HuH-7 (cell line): ENCODE measurements around the gene MYO18A.
"Not testable (repeated sequence)": the region's sequence is repeated elsewhere in the genome, so short reads cannot be mapped to it uniquely, and the experiment has no call there.

Source experiments
- DNase-seq: peaks from one replicate; pipeline ENCODE4 v3.0.0; 2011; ENCODE audit warnings: low spot score

Gene MYO18A

DNA sequence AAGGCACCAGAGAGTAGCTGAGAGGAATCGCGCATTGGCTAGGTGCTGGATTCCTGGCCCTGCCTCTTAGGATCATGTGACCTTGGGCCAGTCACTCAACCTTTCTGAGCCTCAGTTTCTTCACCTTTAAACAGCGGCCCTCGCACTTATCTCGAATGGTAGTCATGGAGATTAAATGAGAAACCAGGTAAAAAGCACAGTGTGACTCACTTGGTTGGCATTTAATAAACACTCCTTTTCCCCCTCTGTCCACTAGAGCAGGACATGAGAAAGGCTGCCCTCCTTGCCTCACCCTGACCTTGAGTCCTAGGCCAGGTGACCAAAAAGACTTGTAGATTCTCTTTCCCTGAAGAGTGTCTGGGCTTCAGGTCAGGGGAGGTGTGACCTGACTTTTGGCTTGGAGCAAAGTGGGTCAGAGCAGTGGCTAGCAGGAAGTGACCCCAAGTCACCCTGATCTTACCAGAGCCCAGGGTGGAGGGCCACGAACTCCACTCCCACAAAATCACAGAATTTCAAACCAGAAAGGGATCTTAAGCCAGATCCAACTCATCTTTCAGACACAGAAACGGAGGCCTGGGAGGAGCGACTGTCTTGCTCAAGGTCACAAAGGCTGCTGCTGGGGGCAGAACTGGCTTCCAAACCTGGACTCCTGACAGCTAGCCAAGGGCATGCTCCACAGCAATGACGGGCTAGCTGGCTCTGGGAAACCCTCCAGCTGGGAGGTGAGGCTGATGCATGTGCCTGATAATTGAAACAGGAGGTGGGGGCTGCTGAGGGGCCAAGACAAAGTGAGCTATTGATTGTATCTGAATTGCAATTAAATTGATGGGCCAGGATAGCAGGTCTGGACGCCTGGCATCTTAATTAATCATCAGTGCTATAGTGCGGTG lies 72.0 kb downstream of the MYO18A start:
- no peak for DNase-seq

DNA sequence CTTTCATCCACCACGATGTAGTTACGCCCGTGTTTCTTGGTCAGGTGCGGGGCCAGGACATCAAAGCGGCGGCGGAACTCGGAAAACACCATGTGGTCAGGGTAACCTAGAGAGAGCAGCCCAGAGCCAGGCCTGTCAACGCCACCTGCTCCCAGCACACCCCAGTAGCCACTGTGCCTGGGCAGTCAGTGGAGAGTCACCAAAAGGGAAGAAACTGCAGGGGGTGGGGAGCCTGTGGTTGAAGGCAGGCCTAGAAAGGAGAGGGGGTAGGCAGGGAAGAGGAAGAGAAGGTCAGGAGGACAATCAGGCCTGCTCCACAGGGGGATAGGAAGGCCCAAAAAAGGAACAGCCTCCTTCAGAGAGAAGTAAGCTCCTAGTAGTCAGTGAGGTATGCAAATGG lies 73.1 kb downstream of the MYO18A start:
- no peak for DNase-seq

DNA sequence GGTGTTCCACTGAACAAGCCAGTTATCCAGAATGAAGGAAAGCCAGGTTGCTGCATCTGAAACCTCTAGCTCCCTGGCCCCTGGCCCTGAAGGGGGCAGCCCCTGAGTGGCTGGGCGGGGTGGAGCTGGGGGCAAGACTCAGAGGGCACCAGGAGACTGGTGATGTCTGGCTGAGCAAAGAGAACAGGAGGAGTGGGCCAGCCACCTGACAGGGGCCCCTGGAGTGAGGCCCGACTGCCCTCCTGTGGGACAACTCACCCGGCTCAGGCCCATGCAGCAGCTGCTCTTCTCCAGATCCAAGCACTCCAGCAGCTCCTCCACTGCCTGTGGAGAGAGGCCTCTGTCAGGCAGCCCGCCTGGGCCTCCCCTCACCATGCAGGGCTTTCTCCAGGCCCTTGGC lies 76.9 kb downstream of the MYO18A start:
- DNase-seq, result no peak

DNA sequence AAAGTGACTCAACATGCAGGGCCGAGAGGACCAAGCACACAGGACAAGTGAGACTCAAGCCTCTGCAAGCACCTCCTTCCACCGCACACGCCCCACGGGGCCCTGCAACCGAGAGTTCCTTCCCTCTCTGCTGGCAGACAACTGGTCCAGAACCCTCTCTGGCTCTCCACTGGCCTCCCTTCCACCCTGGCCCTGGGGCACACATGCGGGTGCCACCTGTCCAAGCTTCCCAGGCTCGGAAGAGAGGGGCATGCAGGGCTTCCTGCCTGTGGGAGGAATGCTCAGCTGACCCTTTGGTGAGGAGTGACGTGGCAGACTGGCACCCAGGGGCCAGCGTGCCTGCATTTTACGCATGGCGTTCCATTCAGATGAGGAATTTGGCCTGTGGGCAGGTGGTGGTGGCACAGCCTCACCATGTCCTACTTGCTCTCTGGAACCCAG lies 77.4 kb downstream of the MYO18A start:
- DNase-seq, result no peak

DNA sequence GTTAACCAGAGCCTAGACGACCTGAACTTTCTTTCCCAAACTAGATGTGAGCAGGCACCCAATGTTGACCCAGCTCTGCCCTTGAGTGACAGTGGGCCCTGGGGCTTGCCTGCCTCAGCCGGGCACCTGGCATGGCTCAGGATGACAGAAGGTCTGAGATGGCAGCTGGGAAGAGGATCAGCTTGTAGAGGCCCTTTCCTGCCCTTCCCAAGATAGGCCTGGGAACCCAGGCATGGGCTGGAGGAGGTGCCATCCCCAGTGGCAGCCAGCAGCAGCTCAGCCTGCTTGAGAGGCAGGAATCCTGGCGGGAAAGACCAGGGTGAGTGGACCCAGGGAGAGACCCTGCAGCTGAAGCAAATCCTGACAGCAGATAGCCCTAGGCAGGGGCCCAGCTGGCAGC lies 78.2 kb downstream of the MYO18A start:
- no peak for DNase-seq

DNA sequence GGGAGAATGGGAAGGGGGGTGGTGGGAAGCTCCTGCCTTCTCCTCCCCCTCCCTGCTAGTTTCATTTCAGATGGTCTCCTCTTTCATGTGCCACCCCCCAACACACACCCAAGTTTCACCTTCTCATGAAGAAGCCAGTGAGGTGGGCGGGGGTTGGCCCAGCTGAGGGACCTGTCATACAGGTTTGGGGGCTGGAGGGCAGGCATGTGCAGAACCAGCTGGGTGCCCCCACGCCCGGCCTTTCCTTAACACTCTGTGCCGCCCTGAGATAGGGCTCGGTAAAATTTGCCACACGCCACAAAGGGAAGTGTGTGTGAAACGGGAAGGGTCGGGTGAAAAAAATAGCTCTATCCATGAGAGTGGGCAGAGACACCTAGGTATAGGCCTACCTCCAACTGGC lies 79.9 kb downstream of the MYO18A start:
- no peak for DNase-seq

DNA sequence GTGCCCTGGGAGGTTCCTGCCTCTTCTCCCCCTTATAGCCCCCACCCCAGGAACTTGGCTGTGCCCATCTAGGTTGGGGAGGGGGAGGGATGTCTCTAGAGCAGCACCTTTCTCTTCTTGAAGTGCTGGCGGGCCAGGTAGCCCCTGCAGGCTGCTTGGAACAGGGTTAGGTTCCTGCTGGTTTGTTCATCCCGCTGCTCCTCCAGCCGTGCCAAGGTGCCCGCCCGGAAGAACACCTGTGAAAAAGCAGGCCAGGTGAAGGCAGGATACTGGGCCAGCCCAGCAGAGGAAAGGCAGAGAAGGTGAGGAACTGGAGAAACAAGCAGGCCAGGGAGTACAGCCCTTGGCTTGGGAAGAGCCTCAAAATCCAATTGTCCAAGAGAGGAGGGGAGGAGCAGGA lies 80.7 kb downstream of the MYO18A start:
- no peak for DNase-seq

DNA sequence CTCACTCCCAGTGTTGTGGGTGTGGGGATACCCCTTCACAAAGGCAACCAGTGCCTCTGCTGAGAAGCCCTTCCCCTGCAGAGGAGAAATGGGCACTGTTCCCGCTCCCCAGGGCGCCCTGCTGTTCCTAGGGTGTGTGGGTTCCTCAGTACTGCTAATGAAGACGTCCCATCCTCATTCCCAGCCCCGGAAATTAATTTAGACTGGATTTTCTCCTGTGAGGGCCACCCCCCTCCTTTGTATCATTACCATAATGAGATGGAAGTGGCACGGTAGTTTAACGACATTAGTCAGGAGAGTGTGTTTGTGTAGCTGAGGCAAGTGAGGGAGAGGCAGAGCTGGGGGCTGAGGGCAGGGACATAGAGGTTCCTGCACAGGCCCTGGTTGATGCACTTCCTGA lies 84.1 kb downstream of the MYO18A start:
- no peak for DNase-seq

DNA sequence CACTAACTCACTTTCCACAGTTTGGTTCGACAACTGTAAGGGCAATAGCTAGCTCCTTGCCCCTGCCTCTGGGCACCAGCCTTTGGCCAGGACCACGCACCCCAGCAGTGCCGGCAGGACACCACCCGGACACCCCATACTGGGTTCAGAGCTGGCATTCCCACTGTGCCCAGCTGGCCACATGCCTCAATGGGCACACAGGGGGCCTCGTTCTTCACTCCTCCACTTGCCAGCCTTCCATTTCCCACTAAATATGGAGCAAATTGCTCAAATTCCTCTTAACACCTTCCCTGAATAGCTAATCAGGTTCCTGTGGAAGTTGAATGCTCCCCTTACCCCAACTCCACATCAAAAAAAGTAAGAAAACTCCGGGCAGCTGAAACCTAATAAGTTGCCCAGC lies 84.8 kb downstream of the MYO18A start:
- DNase-seq, result no peak

DNA sequence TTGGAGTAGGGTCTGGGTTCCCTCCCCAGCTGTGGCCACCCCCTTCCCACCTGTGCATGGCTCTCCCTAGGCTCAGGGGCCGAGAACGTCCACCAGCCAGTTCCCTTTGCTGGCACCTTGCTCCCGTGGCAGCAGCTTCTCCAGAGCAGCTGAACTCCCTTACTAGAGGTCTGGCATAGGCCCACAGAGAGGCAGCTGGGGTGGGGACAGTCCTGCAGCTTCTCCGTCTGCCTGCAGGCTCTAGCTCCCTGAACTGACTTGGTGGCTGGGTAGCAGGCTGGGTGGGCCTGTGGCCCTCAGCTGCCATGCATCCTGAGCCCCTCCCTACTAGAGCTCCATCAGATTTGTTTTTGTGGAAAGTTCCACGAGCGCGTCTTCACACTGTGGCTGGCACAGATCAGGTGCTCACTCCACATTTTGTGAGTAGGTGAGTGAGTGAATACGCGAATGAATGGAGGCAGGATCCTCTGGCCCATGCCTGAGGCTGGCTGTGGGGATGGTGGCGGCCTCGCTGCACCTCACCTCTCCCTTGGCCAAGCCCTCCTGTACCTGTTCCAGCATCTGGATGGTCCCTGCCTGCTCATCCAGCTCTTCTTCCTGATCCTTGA lies 86.0 kb downstream of the MYO18A start:
- no peak for DNase-seq

DNA sequence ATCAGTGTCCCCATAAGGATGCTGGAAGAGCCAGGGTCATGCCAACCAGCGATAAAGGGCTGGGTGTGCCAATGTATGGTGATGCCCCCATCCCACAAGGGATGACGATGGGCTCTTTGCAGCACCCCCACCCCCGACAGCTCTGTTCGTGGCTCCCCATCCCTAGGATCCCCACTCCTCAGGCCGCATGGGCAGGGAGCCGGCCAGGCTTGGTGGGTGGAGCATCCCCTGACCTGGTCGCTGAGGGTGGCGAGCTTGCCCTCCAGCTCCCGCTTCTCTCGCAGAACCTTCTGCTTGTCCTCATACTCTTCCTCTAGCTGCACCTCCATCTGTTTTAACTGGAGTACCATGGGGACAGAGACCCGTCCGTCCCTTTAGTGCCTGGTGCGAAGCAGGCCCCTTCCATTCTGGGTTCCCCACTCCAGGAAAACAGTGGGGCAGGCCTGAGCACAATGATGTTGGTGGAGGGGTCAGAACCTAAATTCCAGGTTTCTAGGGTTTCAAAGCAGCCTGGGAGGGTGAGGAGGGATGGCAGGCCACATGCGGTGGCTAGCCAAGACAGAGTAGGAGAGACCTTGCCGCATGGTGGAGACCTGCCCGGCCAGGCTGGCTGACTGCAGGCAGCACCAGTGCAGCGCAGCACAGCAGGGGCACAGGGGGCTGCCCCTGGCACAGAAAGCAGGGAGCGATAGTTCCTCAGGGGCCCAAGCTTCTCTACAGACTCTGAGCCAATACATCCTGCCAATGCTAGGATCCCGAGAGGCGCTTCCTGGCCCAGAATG lies 86.9 kb downstream of the MYO18A start:
- DNase-seq, result no peak

DNA sequence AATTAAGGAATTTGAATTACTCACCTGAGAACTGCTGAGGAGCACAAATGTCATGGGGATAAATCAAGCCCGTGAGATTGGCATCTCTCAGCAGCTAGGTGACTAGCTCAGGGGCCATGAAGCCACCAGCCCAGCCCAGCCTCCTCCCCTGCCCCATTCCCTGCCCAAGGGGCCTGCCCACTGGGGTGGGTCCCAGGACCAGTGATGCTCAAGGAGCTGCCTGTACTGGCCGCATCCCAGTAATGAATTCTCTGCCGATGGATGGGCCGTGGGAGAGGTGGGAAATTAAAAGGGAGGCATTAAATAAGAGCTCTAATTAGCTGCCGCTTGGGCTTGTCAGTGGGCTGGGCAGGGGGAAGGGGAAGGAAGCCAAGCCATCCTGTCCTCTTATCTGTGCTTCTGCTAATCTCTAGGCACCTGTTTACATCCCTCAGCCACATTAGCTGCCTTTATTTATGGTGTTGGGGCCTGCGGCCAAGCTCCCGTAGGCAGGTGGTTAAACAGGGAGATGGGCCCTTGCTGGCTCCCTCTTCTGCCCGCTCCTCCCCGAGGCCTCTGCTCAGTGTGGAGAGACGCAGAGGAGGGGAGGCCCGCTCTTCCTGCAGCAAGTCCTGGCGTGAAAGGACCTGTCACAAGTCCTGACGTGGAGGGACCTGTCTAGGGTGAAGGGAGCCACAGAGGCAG lies 88.5 kb downstream of the MYO18A start:
- no peak for DNase-seq

DNA sequence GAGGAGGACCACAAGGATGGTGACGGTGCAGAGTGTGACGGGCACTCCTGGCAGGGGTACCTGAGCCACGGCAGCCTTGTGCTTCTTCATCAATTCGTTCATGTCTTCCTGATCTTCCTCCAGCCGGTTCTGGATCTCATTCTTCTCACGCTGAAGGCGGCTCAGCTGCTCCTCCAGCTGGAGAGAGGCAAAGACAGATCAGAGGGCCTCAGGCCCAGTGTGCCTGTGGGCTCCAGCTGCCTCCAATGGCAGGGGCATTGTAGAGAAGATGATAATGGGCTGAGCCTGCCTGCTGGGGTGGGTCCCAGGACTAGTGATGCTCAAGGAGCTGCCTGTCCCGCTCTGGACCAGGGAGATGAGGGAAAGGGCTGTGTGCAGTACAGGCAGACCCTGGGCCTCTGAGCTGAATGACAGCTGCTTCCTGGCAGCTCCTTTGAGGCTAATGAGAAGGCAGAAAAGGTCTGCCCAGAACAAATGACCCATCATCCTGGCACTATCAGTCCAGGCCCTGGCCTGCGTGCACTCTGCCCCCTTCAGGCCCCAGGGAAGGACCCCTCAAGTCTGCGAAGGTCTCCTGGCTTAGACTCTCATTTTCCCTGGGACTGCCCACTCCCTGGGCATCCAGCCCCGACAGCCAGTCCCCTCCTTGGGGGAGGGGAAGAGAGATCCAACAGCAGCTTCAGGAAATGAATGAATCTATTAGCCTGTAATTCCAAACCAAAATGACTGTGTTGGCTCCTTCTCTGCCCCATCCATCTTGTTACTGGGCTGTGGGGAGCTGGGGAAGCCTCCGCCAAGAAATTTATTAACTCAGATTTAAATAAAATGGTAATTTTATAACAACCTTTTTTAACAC lies 89.2 kb downstream of the MYO18A start:
- DNase-seq, result no peak

DNA sequence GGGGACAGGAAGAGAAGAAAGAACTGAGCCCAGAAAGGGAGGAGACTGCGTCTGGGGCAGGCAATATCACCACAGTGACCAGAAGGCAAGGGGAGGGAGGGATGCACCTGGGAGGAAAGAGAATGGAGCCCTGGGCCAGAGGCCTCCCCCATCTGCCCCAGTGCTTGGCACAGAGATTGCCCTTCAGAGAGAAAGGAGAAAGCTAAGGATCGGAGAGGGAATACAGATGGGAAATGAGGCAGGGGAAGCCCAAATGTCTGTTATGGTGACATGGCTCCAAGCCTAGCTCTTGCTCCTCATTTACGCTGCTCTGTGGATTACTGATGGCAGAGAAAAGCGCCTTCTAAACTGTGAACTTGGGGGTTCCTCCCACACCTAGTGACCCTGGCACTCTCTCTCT lies 90.1 kb downstream of the MYO18A start:
- DNase-seq, result no peak

DNA sequence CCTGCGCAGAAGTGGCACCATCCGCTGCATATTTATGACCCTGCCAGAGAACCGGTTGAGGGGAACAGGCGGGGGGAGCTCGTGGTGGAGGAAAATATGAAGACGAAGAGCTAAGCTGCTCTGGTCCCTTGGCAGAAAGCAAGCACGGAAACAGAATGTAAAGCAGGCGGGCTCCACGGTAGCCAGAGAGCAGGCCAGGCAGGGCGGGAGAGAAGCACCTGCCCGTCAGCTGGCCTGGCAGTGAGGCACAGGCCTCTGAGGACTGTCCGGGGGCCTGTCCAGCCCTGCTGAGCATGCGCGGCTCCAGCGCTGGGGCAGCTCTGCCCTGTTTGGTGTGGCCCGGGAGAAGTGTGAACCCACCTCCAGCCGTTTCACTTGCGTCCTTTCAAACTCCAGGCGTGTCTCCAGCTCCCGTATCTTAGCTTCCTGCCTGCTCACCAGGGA lies 90.6 kb downstream of the MYO18A start:
- DNase-seq, result no peak

DNA sequence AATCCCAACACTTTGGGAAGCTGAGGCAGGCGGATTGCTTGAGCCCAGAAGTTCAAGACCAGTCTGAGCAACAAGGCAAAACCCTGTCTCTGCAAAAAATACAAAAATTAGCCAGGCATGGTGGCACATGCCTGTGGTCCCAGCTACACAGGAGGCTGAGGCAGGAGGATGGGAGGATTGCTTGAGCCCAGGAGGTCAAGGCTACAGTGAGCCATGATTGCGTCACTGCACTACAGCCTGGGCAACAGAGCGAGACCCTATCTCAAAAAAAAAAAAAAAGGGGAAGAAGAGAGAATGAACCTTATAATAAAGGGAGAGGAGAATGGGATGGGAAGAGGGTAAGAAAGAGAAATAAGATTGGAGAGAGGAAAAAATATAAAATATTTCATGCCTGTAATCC lies 91.4 kb downstream of the MYO18A start:
- DNase-seq, result not testable (repeated sequence)

DNA sequence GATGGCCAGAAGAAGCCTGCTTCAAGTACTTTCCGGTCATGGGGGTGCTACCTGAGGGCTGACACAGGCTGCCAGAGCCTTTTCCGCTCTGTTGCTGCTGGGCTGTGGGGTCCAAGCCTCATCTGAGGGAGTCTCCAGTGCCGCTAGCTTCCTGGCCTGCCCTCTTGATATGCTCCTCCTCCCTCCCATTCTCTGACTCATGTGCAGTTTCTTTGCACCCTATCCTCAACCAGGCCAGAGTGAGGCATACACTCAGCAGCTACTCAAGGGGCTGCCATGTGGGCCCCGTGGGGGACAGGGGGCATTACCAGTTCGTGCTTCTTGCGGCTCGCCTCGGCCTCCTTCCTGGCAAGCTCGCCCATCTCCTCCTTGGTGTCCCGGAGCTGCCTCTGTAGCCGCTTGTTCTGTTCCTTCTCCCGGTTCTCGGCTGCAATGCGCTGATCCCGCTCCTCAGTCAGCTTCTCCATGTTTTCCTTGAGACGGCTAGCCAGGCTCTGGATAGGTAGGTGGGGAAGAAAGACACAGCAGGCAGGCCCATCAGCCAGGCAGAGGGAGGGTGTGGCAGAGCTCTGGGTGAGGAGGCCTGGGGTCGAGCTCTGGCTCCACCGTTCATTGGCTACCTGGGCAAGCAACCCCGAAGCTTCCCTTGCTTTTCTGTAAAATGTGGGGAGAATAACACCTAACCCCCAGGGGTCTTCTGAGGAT lies 93.4 kb downstream of the MYO18A start:
- DNase-seq, result no peak

DNA sequence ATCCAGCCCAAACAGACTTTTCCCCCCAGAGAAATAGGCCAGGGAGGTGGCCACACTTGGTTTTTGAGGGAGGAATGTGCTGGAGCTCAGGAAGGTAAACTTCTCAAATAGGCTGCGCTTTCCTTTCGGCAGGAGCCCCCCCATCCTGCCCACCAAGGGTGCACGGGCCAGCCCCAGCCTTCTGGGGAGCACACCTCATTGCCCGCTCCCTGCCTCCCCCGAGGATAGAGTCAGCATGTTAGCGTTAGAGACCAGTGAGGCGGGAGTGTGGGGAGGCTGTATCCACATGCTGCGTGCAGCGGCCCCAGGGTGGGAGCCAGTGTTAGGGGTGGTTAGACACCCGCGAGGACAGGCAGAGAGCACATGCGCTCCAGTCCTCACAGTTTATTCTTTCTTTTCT lies 95.0 kb downstream of the MYO18A start:
- DNase-seq, result no peak

DNA sequence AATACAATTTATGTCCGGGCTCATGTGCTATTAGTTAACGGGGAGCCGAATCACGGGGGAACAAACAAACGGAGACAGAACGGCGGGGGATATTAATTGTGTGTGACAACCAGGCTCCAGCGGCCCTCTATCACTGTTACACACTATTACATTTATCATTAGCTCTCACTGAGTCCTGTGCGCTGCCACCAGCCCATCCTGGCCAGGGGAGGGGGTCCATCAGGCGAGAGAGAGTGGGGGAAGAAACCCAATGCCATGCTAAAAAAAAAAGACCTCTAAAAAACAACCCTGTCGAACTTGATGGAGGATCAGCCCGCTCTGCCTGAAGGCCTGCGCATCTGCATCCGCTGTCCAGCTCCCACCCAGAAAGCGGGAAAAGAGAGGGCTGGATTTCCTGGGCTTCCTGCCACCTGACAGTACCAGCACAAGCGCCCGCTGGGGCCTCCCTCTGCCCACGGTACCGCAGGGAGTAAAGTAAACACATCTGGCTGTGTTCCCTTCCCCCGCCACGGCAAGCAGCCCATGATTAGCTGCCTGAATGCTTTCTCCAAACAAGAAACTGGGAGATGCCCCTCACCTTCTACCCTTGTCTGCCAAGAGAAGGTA lies 95.6 kb downstream of the MYO18A start:
- no peak for DNase-seq

DNA sequence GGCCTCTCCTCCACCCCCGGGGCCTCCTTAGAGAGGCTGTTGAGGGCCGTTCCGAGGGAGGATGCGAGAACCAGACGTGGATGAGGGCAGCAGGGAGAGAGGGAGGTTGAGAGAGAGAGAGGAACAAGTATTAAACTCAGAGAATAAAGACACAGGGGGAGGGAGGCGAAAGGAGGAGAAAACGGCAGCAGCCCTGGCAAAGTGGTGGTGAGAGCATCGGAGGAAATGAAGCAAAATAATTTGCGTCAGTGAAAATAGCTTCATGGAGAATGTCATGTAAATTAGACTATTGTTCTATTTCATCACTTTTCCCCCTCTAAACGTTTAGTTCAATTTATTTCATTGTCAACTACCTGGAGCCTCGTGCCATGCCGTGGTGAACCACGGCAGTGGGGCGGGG lies 99.2 kb downstream of the MYO18A start:
- DNase-seq, result no peak
